GM12865 (cell line): ENCODE data around the gene SELENOO.

Experiments
- DNase-seq: peaks from one replicate; pipeline ENCODE4 v3.0.0; 2010; ENCODE audit warnings: low read depth
- H3K4me3 ChIP-seq: 2 replicates; pipeline ENCODE4 v1.5.1; 2011; ENCODE audit warnings: mild to moderate bottlenecking, low read depth, low read length, control low read depth
- CTCF ChIP-seq: IDR thresholded peaks from 2 replicates; pipeline ENCODE4 v1.5.1; 2011; ENCODE audit warnings: low read length, control low read depth, low read depth, inconsistent platforms; ENCODE audit not compliant: insufficient read depth; ENCODE audit errors: missing control alignments

The SELENOO gene

GRCh38 chr22:50250555-50251476 lies 50.0 kb downstream of the SELENOO start, which contains the start of gene HDAC10:
HDAC10 (minus strand) TSS chr22:50251265; CDS start chr22:50251032, 233 bp downstream.
- TF ChIP-seq CTCF = no peak
- DNase-seq = peak; percentile 92
- peak within 1 kb of the TSS; percentile 96 for H3K4me3 ChIP-seq

GRCh38 chr22:50251477-50252081 lies 50.8 kb downstream of the SELENOO start:
- TF ChIP-seq CTCF = no peak
- no peak overlapping the region; the same call in 1 of the 2 replicates for H3K4me3 ChIP-seq
- no peak for DNase-seq

- no peak overlapping the region for H3K4me3 ChIP-seq
- peak; percentile 69 for TF ChIP-seq CTCF
- peak; percentile 72 for DNase-seq
Observed at GRCh38 chr22:50252082-50253045, 51.6 kb downstream of the SELENOO start.

- no peak for DNase-seq
- no peak for TF ChIP-seq CTCF
- H3K4me3 ChIP-seq = no peak overlapping the region
Observed at GRCh38 chr22:50253046-50253915, 52.5 kb downstream of the SELENOO start.

GRCh38 chr22:50253941-50254340 lies 53.1 kb downstream of the SELENOO start:
- TF ChIP-seq CTCF = no peak
- H3K4me3 ChIP-seq = no peak overlapping the region

GRCh38 chr22:50255099-50255498 lies 54.3 kb downstream of the SELENOO start:
- no peak overlapping the region for H3K4me3 ChIP-seq
- no peak for TF ChIP-seq CTCF
- no peak for DNase-seq

More at GRCh38 chr22:50253941-50254340, 53.1 kb downstream of the SELENOO start:
- no peak for DNase-seq
